RPMI7951 (cell line): ENCODE measurements around the gene CYP1B1. TPM values are rescaled to one million over a fixed set of nuclear protein-coding genes. Genes with fewer than 3 reads are reported as not detected.

Source experiments
- DNase-seq: peaks from one replicate; pipeline ENCODE4 v3.0.0-alpha.2; 2012; ENCODE audit warnings: low read depth
- total RNA-seq: library from RNA; depleted of rRNA; stranded (reverse); fragments of >200 nt; shearing (Covaris generic); gene quantifications from 2 replicates; pipeline ENCODE4 v1.2.3, GENCODE V29; 2014

CYP1B1 gene
- total RNA-seq, 1 experiment from 2014 or later = 1.2 TPM

- DNase-seq = peak; percentile 96
Measured at GRCh38 chr2:38076710-38077430, 919 bp upstream of the CYP1B1 start.

- DNase-seq = no peak
Measured at GRCh38 chr2:38076152-38076709, 280 bp upstream of the CYP1B1 start.

GRCh38 chr2:38074764-38075506 lies 1.0 kb downstream of the CYP1B1 start:
- DNase-seq = no peak

GRCh38 chr2:38074058-38074763 lies 1.7 kb downstream of the CYP1B1 start:
- no peak for DNase-seq

- no peak for DNase-seq
Measured at GRCh38 chr2:38073211-38074057, 2.5 kb downstream of the CYP1B1 start.

GRCh38 chr2:38070438-38070837 lies 5.5 kb downstream of the CYP1B1 start:
- DNase-seq = no peak

- no peak for DNase-seq
Measured at GRCh38 chr2:38068234-38068633, 7.7 kb downstream of the CYP1B1 start.

- no peak for DNase-seq
Measured at GRCh38 chr2:38066421-38067115, 9.4 kb downstream of the CYP1B1 start.

GRCh38 chr2:38065502-38066135 lies 10.3 kb downstream of the CYP1B1 start:
- no peak for DNase-seq

GRCh38 chr2:38064801-38065501 lies 11.0 kb downstream of the CYP1B1 start:
- DNase-seq = no peak

- DNase-seq = no peak
Measured at GRCh38 chr2:38060236-38061018, 15.5 kb downstream of the CYP1B1 start.

- peak; percentile 38 for DNase-seq
Measured at GRCh38 chr2:38057651-38058410, 18.1 kb downstream of the CYP1B1 start.

GRCh38 chr2:38056216-38056615 lies 19.7 kb downstream of the CYP1B1 start:
- DNase-seq = no peak

GRCh38 chr2:38045811-38046210 lies 30.1 kb downstream of the CYP1B1 start:
- DNase-seq = no peak

GRCh38 chr2:38039121-38039910 lies 36.6 kb downstream of the CYP1B1 start:
- DNase-seq = peak; percentile 85

GRCh38 chr2:38038682-38039081 lies 37.3 kb downstream of the CYP1B1 start:
- no peak for DNase-seq
